ENCODE data around the gene CCDC3.
"Not testable (repeated sequence)": the region's sequence is repeated elsewhere in the genome, so short reads cannot be mapped to it uniquely, and the experiment has no call there.

CCDC3 gene

GRCh38 chr10:13039761-13040160 lies 38.2 kb upstream of the CCDC3 start:
- Histone ChIP-seq H3F3A (ENCODE audit: insufficient read depth, low read length) (no peaks in the 10 kb centered on the region), H4K20me1 (ENCODE audit: insufficient read depth, low read length) (no peaks in the 10 kb centered on the region), H3K27ac (ENCODE audit: low read length) (no peak overlapping the region), H3K27me3 (replicated peaks; ENCODE audit: insufficient read depth, low read length) (no peaks in the 10 kb centered on the region), H3K4me1 (ENCODE audit: low read length) (no peaks in the 10 kb centered on the region), H3K9me3 (replicated peaks; ENCODE audit: insufficient read depth, low read length) (no peaks in the 10 kb centered on the region), H3K9ac (ENCODE audit: low read length) (no peak overlapping the region), H3K9me2 (replicated peaks; ENCODE audit: insufficient read depth, low read length) (no peaks in the 10 kb centered on the region), H3K4me2 (ENCODE audit: low read depth, low read length) (no peak overlapping the region), H3K79me2 (ENCODE audit: low read length) (no peaks in the 10 kb centered on the region), H2AFZ (ENCODE audit: low read length) (no peak overlapping the region), H3K4me3 (ENCODE audit: low read length) (no peak overlapping the region), H3K36me3 (replicated peaks; ENCODE audit: insufficient read depth, low read length) (no peaks in the 10 kb centered on the region)
- TF ChIP-seq EZH2phosphoT487 (IDR thresholded peaks at IDR 0.05; ENCODE audit: low read length) (no peak), EZH2 (optimal IDR thresholded peaks at IDR 0.05; ENCODE audit: low read depth, low read length) (no peak)
- TF ChIP-seq, protein P1, sequence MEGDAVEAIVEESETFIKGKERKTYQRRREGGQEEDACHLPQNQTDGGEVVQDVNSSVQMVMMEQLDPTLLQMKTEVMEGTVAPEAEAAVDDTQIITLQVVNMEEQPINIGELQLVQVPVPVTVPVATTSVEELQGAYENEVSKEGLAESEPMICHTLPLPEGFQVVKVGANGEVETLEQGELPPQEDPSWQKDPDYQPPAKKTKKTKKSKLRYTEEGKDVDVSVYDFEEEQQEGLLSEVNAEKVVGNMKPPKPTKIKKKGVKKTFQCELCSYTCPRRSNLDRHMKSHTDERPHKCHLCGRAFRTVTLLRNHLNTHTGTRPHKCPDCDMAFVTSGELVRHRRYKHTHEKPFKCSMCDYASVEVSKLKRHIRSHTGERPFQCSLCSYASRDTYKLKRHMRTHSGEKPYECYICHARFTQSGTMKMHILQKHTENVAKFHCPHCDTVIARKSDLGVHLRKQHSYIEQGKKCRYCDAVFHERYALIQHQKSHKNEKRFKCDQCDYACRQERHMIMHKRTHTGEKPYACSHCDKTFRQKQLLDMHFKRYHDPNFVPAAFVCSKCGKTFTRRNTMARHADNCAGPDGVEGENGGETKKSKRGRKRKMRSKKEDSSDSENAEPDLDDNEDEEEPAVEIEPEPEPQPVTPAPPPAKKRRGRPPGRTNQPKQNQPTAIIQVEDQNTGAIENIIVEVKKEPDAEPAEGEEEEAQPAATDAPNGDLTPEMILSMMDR (IDR thresholded peaks at IDR 0.05; ENCODE audit: low read length) = no peak
- no peak for DNase-seq

DNA sequence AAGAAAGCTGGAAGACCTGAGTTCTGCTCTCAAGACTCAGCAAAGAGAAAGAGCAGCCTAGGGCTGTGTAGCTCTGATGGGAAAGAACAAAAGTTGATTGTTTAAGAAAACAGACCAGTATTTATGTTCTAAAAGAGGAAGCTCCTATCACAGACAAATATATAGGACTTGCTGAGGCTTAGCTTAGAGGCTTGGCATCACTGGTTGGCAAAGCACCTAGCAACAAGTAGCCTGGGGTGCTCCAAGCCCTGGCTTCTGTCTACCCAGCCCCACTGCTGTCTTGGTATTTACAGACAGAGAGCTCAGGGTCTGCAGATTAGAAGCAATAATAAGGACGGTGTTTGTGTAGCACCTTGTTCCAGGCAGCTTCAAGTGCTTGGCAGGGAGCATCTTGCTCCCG lies 36.9 kb upstream of the CCDC3 start:
- H3K9ac ChIP-seq (ENCODE audit: low read length) = no peak overlapping the region
- H3K27ac ChIP-seq (ENCODE audit: low read length) = no peak overlapping the region
- no peaks in the 10 kb centered on the region for H3F3A ChIP-seq (ENCODE audit: insufficient read depth, low read length)
- H3K4me2 ChIP-seq (ENCODE audit: low read depth, low read length) = no peak overlapping the region
- H3K4me3 ChIP-seq (ENCODE audit: low read length) = no peak overlapping the region
- no peaks in the 10 kb centered on the region for H3K4me1 ChIP-seq (ENCODE audit: low read length)
- H2AFZ ChIP-seq (ENCODE audit: low read length) = no peak overlapping the region
- H4K20me1 ChIP-seq (ENCODE audit: insufficient read depth, low read length) = no peaks in the 10 kb centered on the region
- no peaks in the 10 kb centered on the region for H3K27me3 ChIP-seq (replicated peaks; ENCODE audit: insufficient read depth, low read length)
- H3K9me2 ChIP-seq (replicated peaks; ENCODE audit: insufficient read depth, low read length) = no peaks in the 10 kb centered on the region
- H3K9me3 ChIP-seq (replicated peaks; ENCODE audit: insufficient read depth, low read length) = no peaks in the 10 kb centered on the region
- no peak for TF ChIP-seq EZH2 (optimal IDR thresholded peaks at IDR 0.05; ENCODE audit: low read depth, low read length)
- TF ChIP-seq EZH2phosphoT487 (IDR thresholded peaks at IDR 0.05; ENCODE audit: low read length) = no peak
- TF ChIP-seq, protein P1 (IDR thresholded peaks at IDR 0.05; ENCODE audit: low read length) = no peak
- H3K36me3 ChIP-seq (replicated peaks; ENCODE audit: insufficient read depth, low read length) = no peaks in the 10 kb centered on the region
- DNase-seq = no peak
- H3K79me2 ChIP-seq (ENCODE audit: low read length) = no peaks in the 10 kb centered on the region

DNA sequence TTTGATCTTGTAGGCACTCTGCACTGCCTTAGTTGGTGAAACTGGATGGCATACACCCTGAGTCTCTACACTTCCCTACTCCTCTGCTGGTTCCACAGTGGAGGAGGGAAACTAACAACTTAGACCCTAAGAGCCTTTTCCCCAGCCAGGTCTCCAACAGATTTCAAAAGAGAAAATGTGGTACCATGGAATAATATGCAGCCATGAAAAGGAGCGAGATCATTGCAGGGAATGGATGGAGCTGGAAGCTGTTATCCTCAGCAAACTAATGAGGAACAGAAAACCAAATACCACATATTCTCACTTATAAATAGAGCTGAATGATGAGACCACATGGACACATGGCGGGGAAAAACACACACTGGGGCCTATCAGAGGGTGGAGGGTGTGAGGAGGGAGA lies 36.3 kb upstream of the CCDC3 start:
- Histone ChIP-seq H4K20me1 (ENCODE audit: insufficient read depth, low read length) (no peaks in the 10 kb centered on the region), H3F3A (ENCODE audit: insufficient read depth, low read length) (no peaks in the 10 kb centered on the region), H3K4me1 (ENCODE audit: low read length) (no peaks in the 10 kb centered on the region), H3K79me2 (ENCODE audit: low read length) (no peaks in the 10 kb centered on the region), H2AFZ (ENCODE audit: low read length) (no peak overlapping the region), H3K27ac (ENCODE audit: low read length) (no peak overlapping the region), H3K9me2 (replicated peaks; ENCODE audit: insufficient read depth, low read length) (no peaks in the 10 kb centered on the region), H3K36me3 (replicated peaks; ENCODE audit: insufficient read depth, low read length) (no peaks in the 10 kb centered on the region), H3K4me3 (ENCODE audit: low read length) (no peak overlapping the region), H3K27me3 (replicated peaks; ENCODE audit: insufficient read depth, low read length) (no peaks in the 10 kb centered on the region), H3K9ac (ENCODE audit: low read length) (no peak overlapping the region), H3K4me2 (ENCODE audit: low read depth, low read length) (no peak overlapping the region), H3K9me3 (replicated peaks; ENCODE audit: insufficient read depth, low read length) (no peaks in the 10 kb centered on the region)
- no peak for TF ChIP-seq EZH2 (optimal IDR thresholded peaks at IDR 0.05; ENCODE audit: low read depth, low read length)
- no peak for DNase-seq

DNA sequence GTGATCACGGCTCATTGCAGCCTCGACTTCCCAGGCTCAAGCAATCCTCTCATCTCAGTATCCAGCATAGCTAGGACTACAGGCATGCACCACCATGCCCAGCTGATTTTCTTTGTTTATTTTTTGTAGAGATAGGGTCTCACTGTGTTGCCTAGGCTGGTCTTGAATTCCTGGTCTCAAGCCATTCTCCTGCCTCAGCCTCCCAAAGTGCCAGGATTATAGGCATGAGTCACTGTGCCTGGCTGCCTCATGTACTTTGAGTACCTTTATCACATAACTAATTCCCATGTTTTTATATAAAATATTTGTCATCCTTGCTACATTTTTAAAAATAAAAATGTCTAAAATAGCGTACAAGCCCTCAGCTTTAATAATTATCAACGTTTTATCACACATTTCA lies 35.3 kb upstream of the CCDC3 start:
- Histone ChIP-seq H4K20me1 (ENCODE audit: insufficient read depth, low read length) (no peaks in the 10 kb centered on the region), H3K9ac (ENCODE audit: low read length) (no peak overlapping the region), H2AFZ (ENCODE audit: low read length) (no peak overlapping the region), H3K9me2 (replicated peaks; ENCODE audit: insufficient read depth, low read length) (no peaks in the 10 kb centered on the region), H3K27me3 (replicated peaks; ENCODE audit: insufficient read depth, low read length) (no peaks in the 10 kb centered on the region), H3F3A (ENCODE audit: insufficient read depth, low read length) (no peaks in the 10 kb centered on the region), H3K36me3 (replicated peaks; ENCODE audit: insufficient read depth, low read length) (no peaks in the 10 kb centered on the region), H3K4me1 (ENCODE audit: low read length) (no peaks in the 10 kb centered on the region), H3K9me3 (replicated peaks; ENCODE audit: insufficient read depth, low read length) (no peaks in the 10 kb centered on the region), H3K79me2 (ENCODE audit: low read length) (no peaks in the 10 kb centered on the region), H3K27ac (ENCODE audit: low read length) (no peak overlapping the region), H3K4me2 (ENCODE audit: low read depth, low read length) (no peak overlapping the region), H3K4me3 (ENCODE audit: low read length) (no peak overlapping the region)
- DNase-seq = no peak
- TF ChIP-seq EZH2phosphoT487 (IDR thresholded peaks at IDR 0.05; ENCODE audit: low read length) = no peak
- TF ChIP-seq EZH2 (optimal IDR thresholded peaks at IDR 0.05; ENCODE audit: low read depth, low read length) = no peak
- TF ChIP-seq, protein P1 (IDR thresholded peaks at IDR 0.05; ENCODE audit: low read length) = no peak

- not testable (repeated sequence) for H4K20me1 ChIP-seq (ENCODE audit: insufficient read depth, low read length); H3K4me2 ChIP-seq (ENCODE audit: low read depth, low read length); H3K36me3 ChIP-seq (replicated peaks; ENCODE audit: insufficient read depth, low read length); H3F3A ChIP-seq (ENCODE audit: insufficient read depth, low read length); H3K4me3 ChIP-seq (ENCODE audit: low read length); H3K27me3 ChIP-seq (replicated peaks; ENCODE audit: insufficient read depth, low read length); H3K9me3 ChIP-seq (replicated peaks; ENCODE audit: insufficient read depth, low read length); H3K27ac ChIP-seq (ENCODE audit: low read length); DNase-seq; H2AFZ ChIP-seq (ENCODE audit: low read length); H3K79me2 ChIP-seq (ENCODE audit: low read length); H3K9ac ChIP-seq (ENCODE audit: low read length); H3K4me1 ChIP-seq (ENCODE audit: low read length); H3K9me2 ChIP-seq (replicated peaks; ENCODE audit: insufficient read depth, low read length)
Measured at GRCh38 chr10:13035731-13036130, 34.2 kb upstream of the CCDC3 start.
